Measurements from ENCODE around the gene INHBB.
"Not testable (repeated sequence)": the region's sequence is repeated elsewhere in the genome, so short reads cannot be mapped to it uniquely, and the experiment has no call there.

INHBB gene

DNA sequence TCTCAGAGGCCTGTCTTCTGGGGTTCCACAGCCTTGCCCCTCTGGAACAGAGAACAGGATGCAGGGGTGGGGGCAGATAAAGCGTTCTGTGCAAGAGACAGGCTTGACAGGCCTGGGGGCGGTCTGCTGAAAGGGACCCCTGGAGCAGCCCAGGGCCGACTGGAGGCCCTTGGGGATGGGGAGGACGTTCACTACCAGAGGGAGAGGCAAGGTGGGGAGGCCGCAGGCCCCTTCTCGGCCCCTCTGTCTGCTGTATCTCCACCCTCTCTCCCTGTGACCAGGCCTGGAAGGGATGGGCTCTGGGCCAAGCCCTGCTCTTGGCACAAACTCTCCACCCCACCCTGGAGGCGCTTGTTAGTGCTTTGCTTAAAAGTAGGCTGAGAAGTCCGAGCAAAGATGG lies 27.3 kb upstream of the INHBB start:
- H3K36me3 ChIP-seq (ENCODE audit: control insufficient read depth, insufficient read depth, low read length): no peaks in the 10 kb centered on the region
- H3K4me3 ChIP-seq (ENCODE audit: low read length): no peak overlapping the region
- H3K9ac ChIP-seq (ENCODE audit: low read length): no peak overlapping the region
- H3K9me3 ChIP-seq (ENCODE audit: control insufficient read depth, low read length): no peaks in the 10 kb centered on the region
- H3K4me1 ChIP-seq (ENCODE audit: control insufficient read depth, insufficient read depth, low read length): peaks cover 6% of the 10 kb centered on the region
- H3K27me3 ChIP-seq (ENCODE audit: control insufficient read depth, insufficient read depth, low read length): peaks cover 4% of the 10 kb centered on the region

DNA sequence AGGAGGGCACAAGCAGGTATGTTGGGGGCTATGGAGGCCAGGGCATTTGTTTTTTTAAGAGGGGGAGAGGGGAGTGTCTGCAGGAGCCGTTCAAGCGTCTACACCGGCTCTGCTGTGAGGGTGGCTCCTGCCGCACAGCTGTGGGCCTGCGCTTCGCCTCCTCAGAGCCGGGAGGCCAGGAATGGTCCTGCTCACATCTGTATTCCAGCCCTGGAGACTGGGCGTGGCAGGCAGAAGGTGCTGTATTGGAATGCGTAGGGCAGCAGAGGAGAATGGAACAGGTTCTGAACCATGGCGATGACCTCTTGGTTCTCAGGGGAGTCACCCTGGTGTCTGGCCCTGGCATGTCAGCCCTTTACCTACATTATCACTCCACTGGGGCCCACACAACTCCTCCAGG lies 26.8 kb upstream of the INHBB start:
- Histone ChIP-seq H3K9ac (ENCODE audit: low read length) (no peak overlapping the region), H3K36me3 (ENCODE audit: control insufficient read depth, insufficient read depth, low read length) (no peaks in the 10 kb centered on the region), H3K4me3 (ENCODE audit: low read length) (no peak overlapping the region), H3K4me1 (ENCODE audit: control insufficient read depth, insufficient read depth, low read length) (peaks cover 4% of the 10 kb centered on the region), H3K27me3 (ENCODE audit: control insufficient read depth, insufficient read depth, low read length) (peaks cover 4% of the 10 kb centered on the region), H3K9me3 (ENCODE audit: control insufficient read depth, low read length) (no peaks in the 10 kb centered on the region)

DNA sequence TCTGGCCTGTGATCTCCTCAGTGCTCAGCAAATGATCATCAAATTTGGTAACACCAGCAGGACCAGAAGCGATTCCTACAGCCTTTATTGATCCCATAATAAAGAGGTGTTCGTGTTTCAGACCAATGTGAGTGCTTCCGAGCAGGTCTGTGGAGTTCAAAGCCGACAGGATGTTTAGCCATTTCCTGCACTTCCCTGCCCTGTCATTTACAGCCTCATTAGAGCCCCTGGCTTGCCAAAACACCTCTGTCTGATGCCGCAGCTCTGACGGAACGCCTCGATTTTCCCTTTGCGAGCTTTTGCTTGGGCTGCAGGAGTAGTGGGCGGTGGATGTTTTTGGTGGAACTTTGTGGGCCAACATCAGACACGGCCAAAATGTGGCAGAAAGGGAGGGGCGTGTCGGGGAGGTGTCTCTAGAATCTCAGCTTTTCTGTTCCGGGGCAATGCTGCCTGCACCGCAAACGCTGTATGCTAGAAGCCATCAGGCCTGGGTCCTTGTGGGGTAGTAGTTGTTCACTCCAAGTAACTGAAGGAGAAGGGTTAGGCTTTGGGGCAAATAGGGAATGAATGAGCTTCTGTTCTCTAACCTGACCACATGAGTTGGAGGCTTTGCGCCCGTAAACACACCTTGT lies 26.1 kb upstream of the INHBB start:
- H3K4me3 ChIP-seq (ENCODE audit: low read length): no peak overlapping the region
- peaks cover 4% of the 10 kb centered on the region for H3K4me1 ChIP-seq (ENCODE audit: control insufficient read depth, insufficient read depth, low read length)
- H3K27me3 ChIP-seq (ENCODE audit: control insufficient read depth, insufficient read depth, low read length): peaks cover 4% of the 10 kb centered on the region
- no peak overlapping the region for H3K9ac ChIP-seq (ENCODE audit: low read length)
- H3K9me3 ChIP-seq (ENCODE audit: control insufficient read depth, low read length): no peaks in the 10 kb centered on the region
- no peaks in the 10 kb centered on the region for H3K36me3 ChIP-seq (ENCODE audit: control insufficient read depth, insufficient read depth, low read length)

DNA sequence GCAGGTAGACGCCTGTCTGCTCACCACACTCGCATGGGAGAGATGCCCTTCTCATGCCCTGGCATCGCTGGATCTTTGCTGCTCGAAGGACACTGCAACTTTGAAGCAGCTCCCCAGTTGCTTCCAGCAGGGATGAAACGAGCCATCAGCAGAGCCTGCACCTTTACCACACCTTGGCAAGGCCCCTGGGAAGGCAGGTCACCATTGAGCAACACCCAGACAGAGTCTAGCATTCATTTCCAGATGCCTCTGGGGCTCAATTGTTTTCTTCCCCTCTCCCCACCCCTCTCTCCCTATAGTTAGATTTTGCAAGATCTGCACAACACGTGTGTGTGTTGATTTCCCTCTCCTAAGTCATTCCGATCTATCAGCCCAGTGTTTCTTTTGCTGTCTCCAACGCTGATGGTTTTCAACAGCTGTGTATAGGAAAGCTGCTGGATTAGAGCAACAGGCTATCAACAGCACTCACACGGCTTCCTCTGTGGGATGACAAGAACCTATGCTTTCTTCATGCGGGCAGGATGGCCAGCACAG lies 25.6 kb upstream of the INHBB start:
- Histone ChIP-seq H3K36me3 (ENCODE audit: control insufficient read depth, insufficient read depth, low read length) (no peaks in the 10 kb centered on the region), H3K27me3 (ENCODE audit: control insufficient read depth, insufficient read depth, low read length) (peaks cover 4% of the 10 kb centered on the region), H3K9me3 (ENCODE audit: control insufficient read depth, low read length) (no peaks in the 10 kb centered on the region), H3K9ac (ENCODE audit: low read length) (no peak overlapping the region), H3K4me1 (ENCODE audit: control insufficient read depth, insufficient read depth, low read length) (peaks cover 4% of the 10 kb centered on the region), H3K4me3 (ENCODE audit: low read length) (no peak overlapping the region)

DNA sequence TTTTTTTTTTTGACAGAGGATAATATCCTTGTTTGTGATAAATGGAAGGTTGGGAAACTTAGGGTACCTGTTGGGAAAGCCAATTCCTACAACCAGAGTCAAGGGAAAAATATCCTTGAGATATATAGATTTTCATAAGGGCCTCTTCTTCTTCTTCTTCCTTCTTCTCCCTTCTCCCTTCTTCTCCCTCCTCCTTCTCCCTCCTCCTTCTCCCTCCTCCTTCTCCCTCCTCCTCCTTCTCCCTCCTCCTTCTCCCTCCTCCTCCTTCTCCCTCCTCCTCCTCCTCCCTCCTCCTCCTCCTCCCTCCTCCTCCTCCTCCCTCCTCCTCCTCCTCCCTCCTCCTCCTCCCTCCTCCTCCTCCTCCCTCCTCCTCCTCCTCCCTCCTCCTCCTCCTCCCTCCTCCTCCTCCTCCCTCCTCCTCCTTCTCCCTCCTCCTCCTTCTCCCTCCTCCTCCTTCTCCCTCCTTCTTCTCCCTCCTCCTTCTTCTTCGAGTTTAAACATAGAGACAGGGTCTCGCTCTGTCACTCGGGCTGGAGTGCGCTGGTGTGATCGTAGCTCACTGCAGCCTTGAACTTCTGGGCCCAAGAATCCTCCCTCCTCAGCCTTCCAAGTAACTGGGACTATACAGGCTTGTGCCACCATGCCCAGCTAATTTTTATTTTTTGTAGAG lies 24.9 kb upstream of the INHBB start:
- H3K27me3 ChIP-seq (ENCODE audit: control insufficient read depth, insufficient read depth, low read length); H3K4me1 ChIP-seq (ENCODE audit: control insufficient read depth, insufficient read depth, low read length); H3K9me3 ChIP-seq (ENCODE audit: control insufficient read depth, low read length); H3K9ac ChIP-seq (ENCODE audit: low read length); H3K36me3 ChIP-seq (ENCODE audit: control insufficient read depth, insufficient read depth, low read length); H3K4me3 ChIP-seq (ENCODE audit: low read length): not testable (repeated sequence)

DNA sequence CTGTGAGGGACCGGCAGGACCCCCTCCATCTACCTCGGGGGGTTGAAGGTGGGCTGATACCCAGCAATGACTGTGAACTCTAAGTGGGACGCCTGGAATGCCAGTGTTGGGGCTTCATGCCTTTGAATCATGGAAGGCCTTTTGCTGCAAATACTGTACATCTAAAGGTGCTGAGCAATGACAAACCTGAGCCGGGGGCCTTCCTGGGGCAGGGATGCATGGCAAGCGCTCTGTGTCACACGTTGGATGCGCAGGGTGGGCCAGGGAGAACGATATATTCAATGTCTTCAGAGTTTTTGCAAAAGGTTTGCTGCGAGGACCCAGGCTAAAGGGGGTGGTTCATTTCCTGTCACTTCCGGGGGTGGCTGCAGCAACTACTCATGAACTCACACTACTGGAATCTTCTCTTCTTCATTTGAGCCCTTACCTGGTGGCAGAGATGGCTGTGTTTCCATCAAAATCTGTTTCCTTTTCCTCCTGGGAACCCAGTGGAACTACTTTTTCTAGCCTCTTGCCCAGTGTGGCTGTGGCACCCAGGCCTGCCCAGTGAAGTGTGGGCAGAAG lies 24.1 kb upstream of the INHBB start:
- H3K4me1 ChIP-seq (ENCODE audit: control insufficient read depth, insufficient read depth, low read length): peaks cover 4% of the 10 kb centered on the region
- H3K4me3 ChIP-seq (ENCODE audit: low read length): no peak overlapping the region
- peaks cover 4% of the 10 kb centered on the region for H3K27me3 ChIP-seq (ENCODE audit: control insufficient read depth, insufficient read depth, low read length)

DNA sequence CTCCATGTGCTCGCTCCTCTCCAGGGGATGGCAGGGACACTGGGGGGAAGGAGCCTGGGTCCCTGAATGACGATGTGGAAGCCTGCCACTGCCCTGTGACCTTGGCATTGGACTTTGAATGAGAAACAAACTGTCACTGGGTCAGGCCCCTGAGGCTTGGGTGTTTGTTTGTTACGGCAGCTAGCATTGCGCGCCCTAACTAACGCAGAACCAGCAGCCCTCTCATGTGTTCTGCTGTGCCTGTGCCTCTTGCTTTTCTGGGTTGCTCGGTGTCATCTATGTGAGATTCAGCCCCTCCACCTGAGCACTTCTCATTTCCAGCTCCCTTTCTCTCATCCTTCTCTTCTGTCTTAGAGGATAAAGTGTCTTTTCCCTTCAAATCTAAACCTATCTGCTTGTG lies 23.6 kb upstream of the INHBB start:
- H3K4me3 ChIP-seq (ENCODE audit: low read length): no peak overlapping the region

More for the DNA sequence above, 24.1 kb upstream of the INHBB start:
- Histone ChIP-seq H3K36me3 (ENCODE audit: control insufficient read depth, insufficient read depth, low read length) (no peaks in the 10 kb centered on the region), H3K9ac (ENCODE audit: low read length) (no peak overlapping the region), H3K9me3 (ENCODE audit: control insufficient read depth, low read length) (no peaks in the 10 kb centered on the region)

DNA sequence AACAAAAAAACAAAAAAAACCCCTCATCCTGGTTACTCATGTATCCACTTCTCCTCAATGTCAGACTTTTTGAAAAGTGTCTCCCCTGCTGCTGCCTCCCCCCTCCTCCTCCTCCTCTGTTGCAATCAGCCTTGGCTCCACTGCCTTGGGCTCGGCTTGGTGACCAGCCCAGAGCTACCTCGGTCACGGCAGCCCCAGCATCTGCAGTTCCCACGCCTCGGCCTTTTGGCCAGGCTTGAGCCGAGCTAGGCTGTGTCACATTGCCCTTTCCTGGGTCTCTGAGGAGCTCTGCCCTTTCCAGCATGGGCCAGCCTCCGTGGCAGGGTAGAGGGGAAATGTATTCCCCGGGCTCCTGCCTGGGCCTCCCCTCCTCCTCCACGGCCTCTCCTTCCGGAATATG lies 22.7 kb upstream of the INHBB start:
- Histone ChIP-seq H3K9me3 (ENCODE audit: control insufficient read depth, low read length) (no peaks in the 10 kb centered on the region), H3K27me3 (ENCODE audit: control insufficient read depth, insufficient read depth, low read length) (peaks cover 4% of the 10 kb centered on the region), H3K4me3 (ENCODE audit: low read length) (no peak overlapping the region), H3K36me3 (ENCODE audit: control insufficient read depth, insufficient read depth, low read length) (no peaks in the 10 kb centered on the region), H3K4me1 (ENCODE audit: control insufficient read depth, insufficient read depth, low read length) (peaks cover 4% of the 10 kb centered on the region), H3K9ac (ENCODE audit: low read length) (no peak overlapping the region)

More for the DNA sequence above, 23.6 kb upstream of the INHBB start:
- Histone ChIP-seq H3K9me3 (ENCODE audit: control insufficient read depth, low read length) (no peaks in the 10 kb centered on the region), H3K9ac (ENCODE audit: low read length) (no peak overlapping the region), H3K36me3 (ENCODE audit: control insufficient read depth, insufficient read depth, low read length) (no peaks in the 10 kb centered on the region), H3K4me1 (ENCODE audit: control insufficient read depth, insufficient read depth, low read length) (peaks cover 4% of the 10 kb centered on the region), H3K27me3 (ENCODE audit: control insufficient read depth, insufficient read depth, low read length) (peaks cover 4% of the 10 kb centered on the region)

DNA sequence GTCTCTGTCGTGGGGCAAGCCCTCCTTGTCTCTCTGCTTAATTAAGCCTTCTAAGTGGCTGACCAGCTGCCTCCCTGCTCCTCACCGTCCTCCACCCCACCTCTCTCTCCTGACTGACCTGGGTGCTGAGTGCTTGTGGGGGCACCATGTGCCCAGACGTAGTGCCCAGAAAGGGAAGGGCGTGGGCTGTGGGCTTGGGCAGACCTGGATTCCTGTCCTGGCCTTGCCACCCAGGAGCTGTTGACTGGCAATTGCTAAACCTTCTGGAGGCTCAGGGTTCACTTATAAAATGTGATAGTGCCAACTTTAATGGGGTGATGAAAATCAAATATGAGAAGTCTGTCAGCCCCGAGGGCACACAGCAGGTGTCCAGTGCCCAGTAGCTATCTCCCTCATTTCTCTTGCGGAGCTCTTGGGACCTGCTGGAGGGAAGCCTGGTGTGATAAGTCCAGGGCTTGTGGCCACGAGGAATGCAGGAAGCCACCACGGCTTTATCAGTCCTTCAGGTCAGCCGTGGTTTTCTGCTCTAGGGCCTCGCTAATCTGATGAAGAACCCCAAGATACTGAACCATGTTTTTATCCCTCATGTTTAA lies 22.0 kb upstream of the INHBB start:
- Histone ChIP-seq H3K9me3 (ENCODE audit: control insufficient read depth, low read length) (no peaks in the 10 kb centered on the region), H3K4me1 (ENCODE audit: control insufficient read depth, insufficient read depth, low read length) (peaks cover 3% of the 10 kb centered on the region), H3K4me3 (ENCODE audit: low read length) (no peak overlapping the region), H3K9ac (ENCODE audit: low read length) (no peak overlapping the region), H3K36me3 (ENCODE audit: control insufficient read depth, insufficient read depth, low read length) (no peaks in the 10 kb centered on the region), H3K27me3 (ENCODE audit: control insufficient read depth, insufficient read depth, low read length) (peaks cover 4% of the 10 kb centered on the region)

DNA sequence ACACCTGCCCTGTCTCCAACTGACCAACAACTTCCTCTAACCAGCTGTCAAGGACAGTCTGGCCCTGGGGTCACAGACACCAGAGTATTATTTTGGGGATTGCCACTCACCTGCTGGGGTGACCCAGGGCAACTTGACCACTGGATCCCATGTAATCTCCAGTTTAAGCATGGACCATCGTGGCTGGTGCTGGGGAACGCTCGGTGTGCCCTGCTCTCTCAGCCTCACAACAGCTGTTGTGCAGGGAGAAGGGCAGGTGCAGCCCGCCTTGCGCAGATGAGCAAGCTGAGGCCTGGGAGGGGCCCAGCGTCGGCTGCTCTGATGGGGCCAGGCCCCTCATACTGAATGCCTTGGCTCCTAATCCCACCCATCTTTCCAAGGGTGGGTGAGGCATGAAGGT lies 21.0 kb upstream of the INHBB start:
- H3K27me3 ChIP-seq (ENCODE audit: control insufficient read depth, insufficient read depth, low read length): peaks cover 8% of the 10 kb centered on the region
- H3K9me3 ChIP-seq (ENCODE audit: control insufficient read depth, low read length): no peaks in the 10 kb centered on the region
- H3K4me1 ChIP-seq (ENCODE audit: control insufficient read depth, insufficient read depth, low read length): no peaks in the 10 kb centered on the region
- no peaks in the 10 kb centered on the region for H3K36me3 ChIP-seq (ENCODE audit: control insufficient read depth, insufficient read depth, low read length)
- H3K4me3 ChIP-seq (ENCODE audit: low read length): no peak overlapping the region
- no peak overlapping the region for H3K9ac ChIP-seq (ENCODE audit: low read length)

DNA sequence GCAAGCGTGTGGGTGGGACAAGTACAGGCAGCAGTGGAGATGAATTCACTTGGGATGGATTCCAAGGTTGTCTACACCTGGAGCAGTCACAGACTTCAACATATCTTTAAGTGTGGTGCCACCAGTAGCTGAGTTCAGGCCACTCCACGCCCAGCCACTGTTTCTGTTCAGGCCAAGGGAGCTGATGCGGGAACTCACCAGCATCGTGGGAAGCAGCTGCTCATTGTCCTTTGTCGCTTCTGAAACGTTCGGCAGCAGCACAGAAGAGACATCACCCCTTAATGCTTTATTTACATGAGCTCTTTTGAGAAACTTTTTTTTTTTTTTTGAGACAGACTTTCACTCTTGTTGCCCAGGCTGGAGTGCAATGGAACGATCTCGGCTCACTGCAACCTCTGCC lies 19.9 kb upstream of the INHBB start:
- no peaks in the 10 kb centered on the region for H3K4me1 ChIP-seq (ENCODE audit: control insufficient read depth, insufficient read depth, low read length)
- H3K36me3 ChIP-seq (ENCODE audit: control insufficient read depth, insufficient read depth, low read length): no peaks in the 10 kb centered on the region
- peaks cover 9% of the 10 kb centered on the region for H3K27me3 ChIP-seq (ENCODE audit: control insufficient read depth, insufficient read depth, low read length)
- H3K9ac ChIP-seq (ENCODE audit: low read length): no peak overlapping the region
- H3K9me3 ChIP-seq (ENCODE audit: control insufficient read depth, low read length): no peaks in the 10 kb centered on the region
- no peak overlapping the region for H3K4me3 ChIP-seq (ENCODE audit: low read length)
